GM21526 (cell line): Measurements from ENCODE around the gene DNAJB12.
"Not testable (repeated sequence)": the region's sequence is repeated elsewhere in the genome, so short reads cannot be mapped to it uniquely, and the experiment has no call there.

Experiments used
- ATAC-seq: cut with Tn5 transposase; IDR thresholded peaks from one replicate; pipeline ENCODE4 v1.9.1; 2021; ENCODE audit warnings: moderate library complexity; ENCODE audit not compliant: unreplicated experiment, low FRiP score

Gene DNAJB12

GRCh38 chr10:72354356-72355213, at the start of gene DNAJB12:
DNAJB12 (minus strand) TSS chr10:72354919; CDS start chr10:72354897, 22 bp downstream.
- ATAC-seq: peak; percentile 55

GRCh38 chr10:72395581-72395980, 40.9 kb upstream of the DNAJB12 start:
- not testable (repeated sequence) for ATAC-seq

GRCh38 chr10:72392571-72392970, 37.9 kb upstream of the DNAJB12 start:
- no peak for ATAC-seq

GRCh38 chr10:72390764-72391163, 36.0 kb upstream of the DNAJB12 start:
- no peak for ATAC-seq

GRCh38 chr10:72389716-72390115, 35.0 kb upstream of the DNAJB12 start:
- no peak for ATAC-seq

GRCh38 chr10:72389014-72389413, 34.3 kb upstream of the DNAJB12 start:
- no peak for ATAC-seq

- no peak for ATAC-seq
These were observed 33.3 kb upstream of the DNAJB12 start for GRCh38 chr10:72388062-72388461.

- no peak for ATAC-seq
These were observed 32.3 kb upstream of the DNAJB12 start for GRCh38 chr10:72386916-72387586.

GRCh38 chr10:72385724-72386123, 31.0 kb upstream of the DNAJB12 start:
- no peak for ATAC-seq

- not testable (repeated sequence) for ATAC-seq
These were observed 30.3 kb upstream of the DNAJB12 start for GRCh38 chr10:72384982-72385381.

- ATAC-seq: no peak
These were observed 25.1 kb upstream of the DNAJB12 start for GRCh38 chr10:72379776-72380175.

- ATAC-seq: no peak
These were observed 24.3 kb upstream of the DNAJB12 start for GRCh38 chr10:72379062-72379461.

GRCh38 chr10:72375585-72375984, 20.9 kb upstream of the DNAJB12 start:
- no peak for ATAC-seq

- ATAC-seq: no peak
These were observed 20.5 kb upstream of the DNAJB12 start for GRCh38 chr10:72375173-72375572.

- no peak for ATAC-seq
These were observed 15.5 kb upstream of the DNAJB12 start for GRCh38 chr10:72370201-72370722.

- no peak for ATAC-seq
These were observed 12.7 kb upstream of the DNAJB12 start for GRCh38 chr10:72367301-72367960.

GRCh38 chr10:72365106-72365895, 10.6 kb upstream of the DNAJB12 start:
- ATAC-seq: no peak

GRCh38 chr10:72364239-72364777, 9.6 kb upstream of the DNAJB12 start:
- ATAC-seq: peak; percentile 88

GRCh38 chr10:72356987-72357386, 2.3 kb upstream of the DNAJB12 start:
- ATAC-seq: no peak

GRCh38 chr10:72356115-72356514, 1.4 kb upstream of the DNAJB12 start:
- ATAC-seq: no peak
